B cell (primary cell): ENCODE data around the gene CREB3. TPM values are rescaled to one million over a fixed set of nuclear protein-coding genes. Genes with fewer than 3 reads are reported as not detected.
A peak's percentile ranks its signal among the peaks of the same experiment; 100 is the strongest.

ENCODE experiments used
- ATAC-seq: fragments of 200-7000 bp; cut with Tn5 transposase; one replicate; pipeline ENCODE4 v1.10.0; 2021; ENCODE audit warnings: low read depth, mild to moderate bottlenecking, moderate number of reproducible peaks, moderate library complexity
- CTCF ChIA-PET: fragments of 350-600 bp; sonication (Branson Sonifier 250); formaldehyde crosslinking; loops from one replicate; lab custom pipeline; 2021; ENCODE audit warnings: antibody characterized with exemption, inconsistent platforms; lab: Charles Lee
- POLR2A ChIA-PET: fragments of 350-600 bp; sonication (Branson Sonifier 250); formaldehyde crosslinking; loops from one replicate; lab custom pipeline; 2021; ENCODE audit warnings: antibody characterized with exemption; lab: Charles Lee
- DNase-seq: peaks from one replicate; pipeline ENCODE4 v3.0.0; 2013
- H2AFZ ChIP-seq: 2 replicates; pipeline ENCODE4 v1.6.1; 2012; ENCODE audit warnings: mild to moderate bottlenecking, low read depth, low read length; ENCODE audit not compliant: insufficient read depth, poor library complexity, severe bottlenecking
- H3K27ac ChIP-seq, 2 donors: 1 replicate in 1 of 2; 2 replicates in 1 of 2; pipeline ENCODE4 v1.5.1; 2012 to 2013; ENCODE audit warnings: low read length in 2 of 2, mild to moderate bottlenecking in 2 of 2, moderate library complexity in 1 of 2
- H3K27me3 ChIP-seq, 4 experiments: fragments of 200-600 bp in 1 of 4; sonication (generic) in 1 of 4; replicated peaks in 1 of 4; 1 replicate in 2 of 4; 2 replicates in 2 of 4; pipeline versions ENCODE4 v1.6.1 to v1.7.0; 2013 to 2016; ENCODE audit warnings: low read length in 3 of 4, mild to moderate bottlenecking in 2 of 4, mixed read lengths in 1 of 4, moderate library complexity in 1 of 4; ENCODE audit not compliant: insufficient read depth in 4 of 4, control insufficient read depth in 3 of 4; ENCODE audit errors: control extremely low read depth in 1 of 4
- H3K36me3 ChIP-seq, 2 experiments: replicated peaks in 1 of 2; 1 replicate in 1 of 2; 2 replicates in 1 of 2; pipeline versions ENCODE4 v1.6.1 to v1.7.1; 2013; ENCODE audit warnings: low read length in 1 of 2; ENCODE audit not compliant: insufficient read depth in 2 of 2, control insufficient read depth in 1 of 2; ENCODE audit errors: control extremely low read depth in 1 of 2, extremely low read depth in 1 of 2
- H3K4me1 ChIP-seq, 2 donors: fragments of 200-600 bp in 1 of 2; sonication (generic) in 1 of 2; 1 replicate in 1 of 2; 2 replicates in 1 of 2; pipeline versions ENCODE4 v1.5.1 to v1.6.1; 2013 to 2017; ENCODE audit warnings: low read length in 2 of 2; ENCODE audit not compliant: control insufficient read depth in 2 of 2, insufficient read depth in 2 of 2
- H3K4me2 ChIP-seq: replicated peaks from 2 replicates; pipeline ENCODE3; 2012; ENCODE audit warnings: mild to moderate bottlenecking, low read depth, low read length; ENCODE audit not compliant: poor library complexity, severe bottlenecking
- H3K4me3 ChIP-seq, 5 experiments: fragments of 200-600 bp in 1 of 5; sonication (generic) in 1 of 5; 1 replicate in 3 of 5; 2 replicates in 2 of 5; pipeline versions ENCODE4 v1.5.1 to v1.7.0; 2011 to 2016; ENCODE audit warnings: low read length in 4 of 5, mild to moderate bottlenecking in 4 of 5, low read depth in 2 of 5, control low read depth in 1 of 5, moderate library complexity in 1 of 5; ENCODE audit not compliant: insufficient read depth in 1 of 5; ENCODE audit errors: control extremely low read depth in 1 of 5, extremely low read depth in 1 of 5
- H3K79me2 ChIP-seq: fragments of 200-600 bp; sonication (generic); one replicate; pipeline ENCODE4 v1.6.0; 2016; ENCODE audit warnings: low read length; ENCODE audit not compliant: control insufficient read depth, insufficient read depth
- H3K9ac ChIP-seq: fragments of 200-600 bp; sonication (generic); 2 replicates; pipeline ENCODE4 v1.6.1; 2017; ENCODE audit warnings: mild to moderate bottlenecking, low read length, moderate library complexity
- H3K9me3 ChIP-seq, 3 donors: one replicate each; pipeline versions ENCODE4 v1.6.1 to v1.7.1; 2013; ENCODE audit warnings: low read length in 2 of 3; ENCODE audit not compliant: control insufficient read depth in 2 of 3, insufficient read depth in 1 of 3; ENCODE audit errors: control extremely low read depth in 1 of 3
- H4K20me1 ChIP-seq: 2 replicates; pipeline ENCODE4 v1.6.0; 2012; ENCODE audit warnings: mild to moderate bottlenecking, low read length; ENCODE audit not compliant: insufficient read depth, control insufficient read depth, poor library complexity, severe bottlenecking
- H3K27ac Mint-ChIP-seq: one replicate; pipeline ENCODE4 v1.8.0; 2021; ENCODE audit warnings: mixed read lengths
- H3K27me3 Mint-ChIP-seq: one replicate; pipeline ENCODE4 v1.8.0; 2021; ENCODE audit warnings: mixed read lengths
- H3K4me1 Mint-ChIP-seq: one replicate; pipeline ENCODE4 v1.8.0; 2021; ENCODE audit warnings: mixed read lengths
- H3K4me3 Mint-ChIP-seq: one replicate; pipeline ENCODE4 v1.8.0; 2021; ENCODE audit warnings: mixed read lengths
- H3K9me3 Mint-ChIP-seq: one replicate; pipeline ENCODE4 v1.8.0; 2022; ENCODE audit warnings: mixed read lengths; ENCODE audit not compliant: insufficient read depth
- EZH2 ChIP-seq: IDR thresholded peaks from 2 replicates; pipeline ENCODE4 v1.6.1; 2012; ENCODE audit warnings: borderline replicate concordance, low read depth, mild to moderate bottlenecking, moderate library complexity, low read length; ENCODE audit not compliant: insufficient read depth, poor library complexity, severe bottlenecking
- WGBS: methylation state at CpG from one replicate; pipeline ENCODE4 v1.1.5; 2013; ENCODE audit warnings: missing lambda C conversion rate; ENCODE audit not compliant: insufficient coverage; 5-methylcytosine and 5-hydroxymethylcytosine counted together
- intact Hi-C: fragments of 100-400 bp; cut with micrococcal nuclease; formaldehyde crosslinking; loops from one replicate; pipeline ENCODE4 v1.10.0; 2022
- polyA plus RNA-seq: library from polyadenylated mRNA; depleted of rRNA; stranded (reverse); fragments of >200 nt; gene quantifications from 2 replicates; pipeline ENCODE4 v1.2.3, GENCODE V29; 2012
- total RNA-seq, 2 donors: library from RNA; stranded (reverse); fragments of 120-200 nt in 1 of 2; gene quantifications; 1 replicate in 1 of 2; 2 replicates in 1 of 2; pipeline versions ENCODE4 v1.2.3 to v1.2.4, GENCODE V29; 2013 to 2022
- TF ChIP-seq, protein P1 (sequence below): fragments of 200-600 bp; IDR thresholded peaks from one replicate; pipeline ENCODE4 v1.8.0; 2022; ENCODE audit warnings: antibody characterized with exemption, mild to moderate bottlenecking

CREB3 gene
- total and polyA plus RNA-seq, 2 donors (not counting 1 experiment from before 2014, with no cell fraction given), result 12.3 to 20.7 TPM

DNA sequence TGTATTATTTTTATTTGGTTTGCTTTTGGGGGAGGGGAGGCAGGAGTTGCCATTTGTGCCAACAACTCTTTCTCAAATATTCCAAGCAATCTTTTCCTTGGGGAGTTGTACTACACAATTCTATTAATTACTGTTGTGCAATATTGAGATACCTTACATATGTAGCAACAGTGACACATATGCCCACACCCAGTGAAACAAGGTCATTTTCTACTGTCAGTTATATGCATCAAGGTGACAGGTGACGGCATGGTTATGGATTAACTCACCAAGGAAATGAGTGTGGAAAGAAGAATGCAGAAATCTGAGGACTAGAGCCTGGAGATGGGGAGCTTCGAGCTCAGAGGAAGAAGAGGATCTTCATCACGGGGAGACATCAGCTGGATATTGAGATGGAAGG lies 39.5 kb downstream of the CREB3 start:
- peaks cover 53% of the 10 kb centered on the region for H3K79me2 ChIP-seq
- POLR2A ChIA-PET, result no interaction called here
- Mint-ChIP-seq H3K9me3 (no peaks in the 10 kb centered on the region), H3K27me3 (no peaks in the 10 kb centered on the region), H3K4me3 (no peak overlapping the region), H3K27ac (no peak overlapping the region), H3K4me1 (peaks cover 15% of the 10 kb centered on the region)
- H3K9me3 ChIP-seq, result no peaks in the 10 kb centered on the region
- H3K4me1 ChIP-seq, result peaks cover 6 to 15% of the 10 kb centered on the region in 2 donors
- DNase-seq, result no peak
- peaks cover 44% of the 10 kb centered on the region for H4K20me1 ChIP-seq
- no peak overlapping the region for H3K4me3 ChIP-seq
- WGBS, result 100% methylated on average over 2 of the region's 3 CpGs
- no peak overlapping the region for H2AFZ ChIP-seq
- no peak overlapping the region for H3K27ac ChIP-seq
- H3K4me2 ChIP-seq, result no peak overlapping the region
- H3K27me3 ChIP-seq, result no peaks in the 10 kb centered on the region
- ATAC-seq, result no peak
- TF ChIP-seq, protein P1, sequence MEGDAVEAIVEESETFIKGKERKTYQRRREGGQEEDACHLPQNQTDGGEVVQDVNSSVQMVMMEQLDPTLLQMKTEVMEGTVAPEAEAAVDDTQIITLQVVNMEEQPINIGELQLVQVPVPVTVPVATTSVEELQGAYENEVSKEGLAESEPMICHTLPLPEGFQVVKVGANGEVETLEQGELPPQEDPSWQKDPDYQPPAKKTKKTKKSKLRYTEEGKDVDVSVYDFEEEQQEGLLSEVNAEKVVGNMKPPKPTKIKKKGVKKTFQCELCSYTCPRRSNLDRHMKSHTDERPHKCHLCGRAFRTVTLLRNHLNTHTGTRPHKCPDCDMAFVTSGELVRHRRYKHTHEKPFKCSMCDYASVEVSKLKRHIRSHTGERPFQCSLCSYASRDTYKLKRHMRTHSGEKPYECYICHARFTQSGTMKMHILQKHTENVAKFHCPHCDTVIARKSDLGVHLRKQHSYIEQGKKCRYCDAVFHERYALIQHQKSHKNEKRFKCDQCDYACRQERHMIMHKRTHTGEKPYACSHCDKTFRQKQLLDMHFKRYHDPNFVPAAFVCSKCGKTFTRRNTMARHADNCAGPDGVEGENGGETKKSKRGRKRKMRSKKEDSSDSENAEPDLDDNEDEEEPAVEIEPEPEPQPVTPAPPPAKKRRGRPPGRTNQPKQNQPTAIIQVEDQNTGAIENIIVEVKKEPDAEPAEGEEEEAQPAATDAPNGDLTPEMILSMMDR, result no peak
- TF ChIP-seq EZH2, result no peak
- peaks cover 2 to 17% of the 10 kb centered on the region in 2 experiments for H3K36me3 ChIP-seq
- intact Hi-C loops, result no loop called here
- no peak overlapping the region for H3K9ac ChIP-seq
- CTCF ChIA-PET, result interaction anchor here (1.3 to 3.8 kb wide), 3 partner anchors 16 to 42 kb away, joined by 4 to 22 read pairs (median 8); no protein-coding TSS in a partner anchor

DNA sequence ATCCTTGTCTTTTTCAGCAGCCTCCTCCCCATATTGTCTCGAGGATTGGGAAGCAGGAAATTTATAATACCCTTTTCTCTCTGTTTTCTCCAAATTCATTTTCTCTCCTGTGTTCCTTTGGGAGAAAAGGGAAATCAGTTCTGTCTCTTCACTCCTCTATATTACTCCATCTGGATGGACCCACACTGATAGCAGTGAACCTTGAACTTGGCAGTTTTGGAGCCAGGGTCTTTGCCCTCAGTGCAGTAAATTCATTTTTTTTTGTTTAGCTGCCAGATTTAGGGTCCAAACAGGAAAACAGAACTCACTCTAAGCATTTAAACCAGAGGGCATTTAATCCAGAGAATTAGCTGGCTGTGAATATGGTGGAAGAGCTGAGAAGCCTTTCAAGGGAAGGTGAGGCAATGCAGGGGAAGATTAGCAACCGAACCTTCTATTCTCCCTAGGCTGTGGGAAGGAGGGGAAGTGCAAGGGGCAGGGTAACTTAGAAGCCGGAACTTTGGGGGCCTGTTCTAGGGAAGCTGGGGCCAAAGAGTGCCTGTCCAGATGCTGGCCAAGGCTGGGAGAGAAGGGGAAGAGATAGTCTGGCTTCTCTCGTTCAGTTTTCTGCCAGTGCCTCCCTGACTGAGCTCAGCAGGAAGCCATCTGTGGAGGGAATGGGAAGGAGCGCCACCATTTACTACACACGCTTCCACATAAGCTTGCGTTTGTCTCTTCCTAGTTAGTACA lies 42.6 kb downstream of the CREB3 start:
- WGBS, result 28% methylated on average over 2 of the region's 7 CpGs
- no peak for DNase-seq
- Mint-ChIP-seq H3K4me3 (peak overlapping the region; percentile 16), H3K4me1 (peaks cover 15% of the 10 kb centered on the region), H3K27me3 (no peaks in the 10 kb centered on the region), H3K9me3 (no peaks in the 10 kb centered on the region), H3K27ac (peak overlapping the region; percentile 85)
- ChIA-PET POLR2A (interaction anchor here (1.0 kb wide), 1 partner anchor 18 kb away, joined by 3 read pairs; no protein-coding TSS in a partner anchor), CTCF (interaction anchor here (0.6 to 2.3 kb wide), 9 partner anchors 8 to 107 kb away, joined by 3 to 15 read pairs (median 4); no protein-coding TSS in a partner anchor)
- intact Hi-C loops, result no loop called here
- Histone ChIP-seq H3K4me3 (no peak overlapping the region), H3K4me2 (no peak overlapping the region), H3K4me1 (peaks cover 6 to 15% of the 10 kb centered on the region in 2 donors), H3K36me3 (peaks cover 0 to 8% of the 10 kb centered on the region in 2 experiments), H2AFZ (no peak overlapping the region), H3K27ac (peak overlapping the region in 1 of 2 donors; percentile 11), H3K79me2 (peaks cover 22% of the 10 kb centered on the region), H3K9me3 (no peaks in the 10 kb centered on the region), H3K9ac (no peak overlapping the region), H4K20me1 (peaks cover 14% of the 10 kb centered on the region), H3K27me3 (no peaks in the 10 kb centered on the region)
- no peak for ATAC-seq
- TF ChIP-seq EZH2, result no peak
- TF ChIP-seq, protein P1, result no peak
